NCI-H187 treated with DMSO at 0.1 percent for 48 hours (cell line): Measurements from ENCODE around the gene TMPRSS12.
"Not testable (repeated sequence)": the region's sequence is repeated elsewhere in the genome, so short reads cannot be mapped to it uniquely, and the experiment has no call there.

Source experiments
- DNase-seq: peaks from one replicate; lab custom pipeline; 2025; lab: John Stamatoyannopoulos, UW

Gene TMPRSS12, protein sequence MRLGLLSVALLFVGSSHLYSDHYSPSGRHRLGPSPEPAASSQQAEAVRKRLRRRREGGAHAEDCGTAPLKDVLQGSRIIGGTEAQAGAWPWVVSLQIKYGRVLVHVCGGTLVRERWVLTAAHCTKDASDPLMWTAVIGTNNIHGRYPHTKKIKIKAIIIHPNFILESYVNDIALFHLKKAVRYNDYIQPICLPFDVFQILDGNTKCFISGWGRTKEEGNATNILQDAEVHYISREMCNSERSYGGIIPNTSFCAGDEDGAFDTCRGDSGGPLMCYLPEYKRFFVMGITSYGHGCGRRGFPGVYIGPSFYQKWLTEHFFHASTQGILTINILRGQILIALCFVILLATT

DNA sequence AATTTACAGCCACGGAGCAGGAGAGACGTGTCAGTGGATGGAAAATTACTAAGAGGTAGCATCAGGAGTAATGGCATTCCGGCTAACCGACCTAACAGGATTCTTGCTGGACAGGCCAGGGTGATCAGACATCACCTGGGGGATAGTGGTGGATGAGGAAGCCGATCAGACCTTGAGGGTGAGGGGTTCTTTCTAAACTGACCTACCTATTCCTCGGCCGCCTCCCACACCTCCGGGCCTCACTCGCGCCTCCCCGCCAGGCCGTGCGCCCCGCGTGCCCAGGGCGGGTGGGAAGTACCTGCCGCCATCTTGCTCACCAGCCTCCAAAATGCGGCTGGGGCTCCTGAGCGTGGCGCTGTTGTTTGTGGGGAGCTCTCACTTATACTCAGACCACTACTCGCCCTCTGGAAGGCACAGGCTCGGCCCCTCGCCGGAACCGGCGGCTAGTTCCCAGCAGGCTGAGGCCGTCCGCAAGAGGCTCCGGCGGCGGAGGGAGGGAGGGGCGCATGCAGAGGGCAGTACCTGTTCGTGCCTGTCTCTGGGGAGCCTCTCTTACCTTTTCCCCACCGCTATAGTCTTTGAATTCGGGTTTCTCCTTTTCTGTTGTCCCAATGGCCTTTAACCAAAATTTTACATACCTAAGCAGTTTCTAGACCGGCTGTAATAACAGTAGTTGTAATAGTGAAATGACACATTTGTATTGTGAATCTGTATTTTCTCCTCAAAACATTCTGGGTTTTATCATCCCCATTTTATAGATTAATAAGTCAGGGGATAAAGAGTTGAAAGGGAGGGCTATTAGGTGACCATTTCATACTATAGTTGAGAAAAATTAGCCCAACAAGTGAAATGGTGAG, at the start of gene TMPRSS12:
Gene TMPRSS12, plus strand, starts transcription at position 290 of the 857 bp plus-strand sequence. Its CDS starts 39 bp downstream, at position 329.
- no peak for DNase-seq

DNA sequence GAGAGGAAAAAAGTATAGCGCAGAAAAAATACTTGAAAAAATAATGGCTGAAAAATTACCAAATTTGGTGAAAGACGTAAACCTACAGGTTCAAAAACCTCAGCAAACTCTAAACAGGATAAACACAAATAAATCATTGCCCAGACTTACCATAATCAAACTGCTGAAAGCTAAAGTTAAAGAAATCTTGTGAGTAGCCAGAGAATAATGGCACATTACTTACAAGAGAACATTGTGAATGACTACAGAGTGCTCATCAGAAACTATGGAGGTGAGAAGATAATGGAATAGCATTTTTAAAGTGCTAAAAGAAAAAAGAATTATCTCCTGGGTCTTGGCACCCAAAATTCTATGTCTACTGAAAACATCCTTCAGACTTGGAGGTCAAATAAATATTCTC, 42.8 kb upstream of the TMPRSS12 start:
- no peak for DNase-seq

DNA sequence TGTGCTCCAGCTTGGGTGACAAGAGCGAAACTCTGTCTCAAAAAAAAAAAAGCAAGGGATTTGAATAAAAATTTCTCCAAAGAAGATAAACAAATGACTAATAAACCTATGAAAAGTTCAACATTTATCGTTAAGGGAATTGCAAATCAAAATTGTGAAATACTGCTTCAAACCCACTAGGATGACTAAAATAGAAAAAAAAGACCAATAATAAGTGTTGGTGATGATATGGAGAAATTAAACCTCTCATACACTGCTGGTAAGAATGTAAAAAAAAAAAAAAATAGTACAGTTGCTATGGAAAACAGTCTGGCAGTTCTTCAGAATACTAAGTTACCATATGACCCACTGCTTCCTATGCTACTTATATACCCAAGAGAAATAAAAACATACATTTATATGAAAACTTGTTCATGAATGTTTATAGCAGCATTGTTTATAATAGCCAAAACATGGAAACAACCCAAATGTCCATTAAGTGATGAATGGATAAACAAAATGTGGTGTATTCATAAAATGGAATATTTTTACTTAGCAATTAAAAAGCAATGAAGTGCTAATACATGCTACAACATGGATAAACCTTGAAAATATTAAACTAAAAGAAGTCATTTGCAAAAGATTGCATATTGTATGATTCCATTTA, 39.4 kb upstream of the TMPRSS12 start:
- no peak for DNase-seq

DNA sequence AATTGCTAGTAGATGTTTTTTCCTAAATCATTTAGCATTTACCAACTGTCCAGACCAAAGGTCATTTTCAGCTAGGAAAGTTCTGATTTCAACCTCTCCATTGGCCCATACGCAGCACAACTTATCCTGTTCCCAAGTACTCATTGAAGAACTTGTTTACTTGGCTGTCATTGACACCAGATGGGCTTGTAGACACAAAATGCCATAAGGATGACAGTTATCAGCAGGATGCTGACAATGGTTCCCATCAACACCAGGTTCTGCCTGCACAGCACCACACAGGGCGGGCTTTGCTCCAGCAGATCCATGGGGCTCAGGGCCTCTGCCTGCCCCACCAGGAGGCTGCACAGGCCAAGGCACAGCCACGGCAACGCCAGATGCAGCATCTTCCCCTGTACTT, 36.5 kb upstream of the TMPRSS12 start:
- no peak for DNase-seq

DNA sequence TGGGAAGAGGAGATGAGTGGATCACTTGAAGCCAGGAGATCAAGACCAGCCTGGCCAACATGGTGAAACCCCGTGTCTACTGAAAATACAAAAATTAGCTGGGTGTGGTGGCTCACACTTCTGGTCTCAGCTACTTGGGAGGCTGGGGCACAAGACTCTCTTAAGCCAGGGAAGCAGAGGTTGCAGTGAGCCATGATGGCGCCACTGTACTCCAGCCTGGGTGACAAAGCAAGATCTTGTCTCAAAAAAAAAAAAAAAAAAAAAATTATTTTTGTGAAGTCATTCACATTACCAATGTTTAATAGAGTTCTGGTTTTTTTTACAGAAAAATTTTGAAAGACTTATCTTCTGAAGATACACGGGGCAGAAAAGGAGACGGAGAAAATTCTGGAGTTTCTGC, 33.6 kb upstream of the TMPRSS12 start:
- not testable (repeated sequence) for DNase-seq

DNA sequence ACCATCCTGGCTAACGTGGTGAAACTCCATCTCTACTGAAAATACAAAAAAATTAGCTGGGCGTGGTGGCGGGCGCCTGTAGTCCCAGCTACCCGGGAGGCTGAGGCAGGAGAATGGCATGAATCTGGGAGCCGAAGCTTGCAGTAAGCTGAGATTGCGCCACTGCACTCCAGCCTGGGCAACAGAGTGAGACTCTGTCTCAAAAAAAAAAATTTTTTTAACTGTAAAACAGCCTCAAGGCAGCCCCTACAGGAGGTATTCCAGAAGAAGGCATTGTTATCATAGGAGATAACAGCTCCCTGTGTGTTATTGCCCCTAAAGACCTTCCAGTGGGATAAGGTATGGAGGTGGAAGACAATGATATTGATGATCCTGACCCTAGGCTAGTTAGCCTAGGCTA, 27.8 kb upstream of the TMPRSS12 start:
- not testable (repeated sequence) for DNase-seq

DNA sequence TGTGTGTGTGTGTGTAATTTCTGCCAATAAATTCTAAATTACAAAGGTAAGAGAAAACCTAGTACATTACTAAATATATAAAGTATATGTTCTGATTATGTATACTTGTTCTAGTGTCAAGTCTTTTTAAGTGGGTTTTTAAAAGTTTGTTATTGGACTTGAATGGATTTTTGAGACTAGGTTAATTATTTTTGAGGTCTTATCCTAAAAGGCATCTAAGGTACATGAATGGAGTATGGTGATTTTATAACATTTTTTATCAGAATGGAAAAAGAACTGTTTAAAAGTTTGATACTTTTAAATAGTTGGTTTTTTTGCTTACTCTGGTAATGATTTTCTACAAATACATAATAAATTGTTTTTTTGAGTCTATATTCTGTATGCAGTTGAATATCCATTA, 22.5 kb upstream of the TMPRSS12 start:
- DNase-seq, result no peak

DNA sequence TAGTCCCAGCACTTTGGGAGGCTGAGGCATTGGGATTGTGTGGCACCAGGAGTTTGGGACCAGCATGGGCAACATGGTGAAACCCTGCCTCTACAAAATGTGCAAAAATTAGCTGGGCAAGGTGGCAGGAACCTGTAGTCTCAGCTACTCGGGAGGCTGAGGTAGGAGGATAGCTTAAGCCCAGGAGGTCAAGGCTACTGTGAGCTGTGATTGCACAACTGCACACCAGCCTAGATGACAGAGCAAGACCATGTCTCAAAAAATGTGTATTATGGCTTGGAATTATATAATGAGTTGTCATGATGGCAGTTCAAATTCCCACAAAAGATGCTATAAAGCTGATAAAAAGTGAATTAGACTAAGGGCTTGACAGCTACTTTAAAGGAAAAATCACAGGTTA, 20.6 kb upstream of the TMPRSS12 start:
- DNase-seq, result no peak

DNA sequence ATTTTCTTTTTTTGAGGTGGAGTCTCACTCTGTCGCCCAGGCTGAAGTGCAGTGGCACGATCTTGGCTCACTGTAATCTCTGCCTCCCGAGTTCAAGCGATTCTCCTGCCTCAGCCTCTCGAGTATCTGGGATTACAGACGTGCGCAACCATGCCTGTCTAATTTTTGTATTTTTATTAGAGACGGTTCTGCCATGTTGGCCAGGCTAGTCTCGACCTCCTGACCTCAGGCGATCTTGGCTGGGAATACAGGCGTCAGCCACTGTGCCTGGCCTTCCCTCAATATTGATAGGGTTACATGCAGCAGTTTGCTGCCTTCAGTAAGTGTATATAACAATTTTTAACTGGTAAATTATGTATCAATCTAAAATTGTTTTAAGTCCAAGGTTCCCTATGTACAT, 19.0 kb upstream of the TMPRSS12 start:
- DNase-seq, result not testable (repeated sequence)

DNA sequence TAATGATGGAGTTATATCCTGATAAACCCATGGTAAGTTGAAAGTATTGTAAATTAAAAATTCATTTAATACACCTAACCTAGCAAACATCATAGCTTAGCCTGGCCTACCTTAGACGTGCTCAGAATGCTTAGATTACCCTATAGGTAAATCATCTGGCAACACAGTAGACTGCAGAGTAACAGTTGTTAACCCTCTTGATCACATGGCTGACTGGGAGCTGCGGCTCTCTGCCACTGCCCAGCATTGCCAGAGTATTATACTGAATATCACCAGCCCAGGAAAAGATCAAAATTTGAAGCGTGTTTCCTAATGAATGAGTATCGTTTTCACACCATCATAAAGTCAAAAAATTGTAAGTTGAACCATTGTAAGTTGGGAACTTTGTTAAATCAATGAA, 17.8 kb upstream of the TMPRSS12 start:
- DNase-seq, result no peak

DNA sequence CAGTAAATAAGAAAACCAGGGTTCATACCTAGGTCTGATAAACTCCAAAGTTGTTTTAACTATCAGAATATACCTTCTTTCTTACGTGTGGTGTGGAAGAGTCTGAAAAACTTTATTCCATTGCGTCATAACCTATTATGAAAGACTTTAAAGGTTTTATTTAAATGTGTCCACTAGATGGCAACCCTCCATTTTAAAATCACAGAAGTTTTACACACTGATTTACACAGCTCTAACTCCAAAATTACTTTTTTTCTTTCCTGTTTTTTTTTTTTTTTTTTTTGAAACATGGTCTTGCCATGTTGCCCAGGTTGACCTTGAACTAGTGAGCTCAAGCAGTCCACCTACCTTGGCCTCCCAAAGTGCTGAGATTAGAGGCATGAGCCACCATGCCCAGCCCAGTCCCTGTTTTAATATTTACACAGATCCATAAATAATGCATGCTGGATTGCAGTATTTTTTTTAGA, 17.3 kb upstream of the TMPRSS12 start:
- no peak for DNase-seq

DNA sequence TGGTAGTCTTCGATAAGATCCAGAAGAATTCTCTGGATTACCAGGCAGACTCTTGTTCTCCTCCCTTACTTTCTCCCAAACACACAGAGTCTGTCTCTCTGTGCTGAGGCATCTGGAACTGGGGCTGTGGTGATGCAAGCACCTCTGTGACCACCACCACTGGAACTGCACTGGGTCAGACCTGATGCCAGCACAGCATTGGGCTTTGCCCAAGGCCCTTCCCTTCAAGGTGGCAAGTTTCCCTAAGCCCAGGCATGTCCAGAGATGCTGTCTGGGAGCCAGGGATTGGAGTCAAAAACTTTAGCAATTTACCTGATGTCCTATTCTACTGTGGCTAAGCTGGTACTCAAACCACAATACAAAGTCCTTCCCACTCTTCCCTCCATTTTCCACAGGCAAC, 14.6 kb upstream of the TMPRSS12 start:
- DNase-seq, result no peak

DNA sequence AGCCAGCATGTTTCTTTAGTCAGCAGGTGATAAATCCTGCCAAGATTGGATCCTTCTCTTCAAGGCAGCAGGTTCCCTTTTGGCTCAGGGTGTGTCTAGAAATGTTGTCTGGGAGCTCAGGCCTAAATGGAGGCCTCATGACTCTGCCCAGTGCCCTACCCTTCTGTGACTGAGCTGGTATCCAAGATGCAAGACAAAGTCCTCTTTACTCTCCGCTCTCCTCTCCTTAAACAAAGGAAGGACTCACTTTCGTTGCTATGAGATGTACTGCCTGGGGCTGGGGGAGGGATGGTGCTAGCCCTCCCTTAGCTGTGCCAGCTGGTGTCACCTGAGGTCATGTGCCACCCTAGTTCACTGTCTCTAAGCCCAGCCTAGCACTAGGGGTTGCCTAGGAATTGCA, 13.8 kb upstream of the TMPRSS12 start:
- no peak for DNase-seq

DNA sequence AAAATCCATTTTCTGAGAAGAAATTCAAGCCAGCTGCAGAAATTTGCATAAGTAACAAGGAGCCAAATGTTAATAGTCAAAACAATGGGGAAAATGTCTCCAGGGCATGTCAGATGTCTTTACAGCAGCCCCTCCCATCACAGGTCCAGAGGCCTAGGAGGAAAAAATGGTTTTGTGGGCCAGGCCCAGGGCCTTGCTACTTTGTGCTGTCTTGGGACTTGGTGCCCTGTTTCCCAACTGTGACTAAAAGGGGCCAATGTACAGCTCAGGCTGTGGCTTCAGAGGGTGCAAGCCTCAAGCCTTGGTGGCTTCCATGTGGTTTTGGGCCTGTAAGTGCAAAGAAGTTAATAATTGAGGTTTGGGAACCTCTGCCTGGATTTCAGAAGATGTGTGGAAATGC, 8.9 kb upstream of the TMPRSS12 start:
- DNase-seq, result not testable (repeated sequence)

DNA sequence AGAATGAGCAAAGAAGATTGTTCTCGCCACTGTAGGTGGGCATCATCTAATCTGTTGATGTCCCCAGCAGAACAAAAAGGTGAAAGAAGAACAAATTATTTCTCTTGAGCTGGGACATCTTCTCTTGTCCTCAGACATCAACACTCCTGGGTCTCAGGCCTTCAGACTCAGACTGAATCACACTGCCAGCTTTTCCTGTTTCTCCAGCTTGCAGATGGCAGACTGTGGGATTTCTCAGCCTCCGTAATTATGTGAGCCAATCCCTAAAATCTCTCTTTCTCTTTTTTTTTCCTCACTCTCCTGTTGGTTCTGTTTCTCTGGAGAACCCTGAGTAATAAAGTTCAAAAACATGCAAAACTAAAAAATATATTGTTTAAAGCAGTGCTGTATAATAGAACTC, 3.7 kb upstream of the TMPRSS12 start:
- DNase-seq, result no peak

DNA sequence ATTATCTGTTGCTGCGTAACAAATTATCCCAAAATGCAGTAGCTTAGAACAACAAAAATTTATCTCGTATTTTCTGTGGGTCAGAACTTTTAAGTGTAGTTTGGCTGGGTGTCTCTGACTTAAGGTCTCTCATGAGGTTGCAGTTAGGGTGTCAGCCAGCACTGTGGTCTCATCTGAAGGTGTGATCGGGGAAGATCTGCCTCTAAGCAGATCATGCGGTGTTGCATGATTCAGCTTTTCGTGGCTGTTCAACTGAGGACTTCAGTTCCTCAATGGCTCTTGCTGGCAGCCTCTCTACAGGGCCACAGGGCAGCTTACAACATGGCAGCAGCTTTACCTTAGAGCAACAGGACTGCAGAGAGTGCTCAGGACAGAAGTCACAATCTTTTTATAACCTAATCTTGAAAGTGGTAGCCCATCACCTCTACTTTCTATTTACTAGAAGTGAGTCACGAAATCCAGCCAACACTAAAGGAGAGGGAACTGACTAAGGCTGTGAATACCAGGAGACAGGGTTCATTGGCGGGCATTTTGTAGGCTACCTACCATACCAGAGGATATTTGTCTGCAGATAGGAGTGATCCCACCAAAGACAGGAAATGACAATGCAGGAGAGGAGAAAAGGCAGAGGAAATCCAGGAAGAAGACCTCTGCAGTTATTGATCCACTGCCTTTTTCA, 1.8 kb upstream of the TMPRSS12 start:
- no peak for DNase-seq

DNA sequence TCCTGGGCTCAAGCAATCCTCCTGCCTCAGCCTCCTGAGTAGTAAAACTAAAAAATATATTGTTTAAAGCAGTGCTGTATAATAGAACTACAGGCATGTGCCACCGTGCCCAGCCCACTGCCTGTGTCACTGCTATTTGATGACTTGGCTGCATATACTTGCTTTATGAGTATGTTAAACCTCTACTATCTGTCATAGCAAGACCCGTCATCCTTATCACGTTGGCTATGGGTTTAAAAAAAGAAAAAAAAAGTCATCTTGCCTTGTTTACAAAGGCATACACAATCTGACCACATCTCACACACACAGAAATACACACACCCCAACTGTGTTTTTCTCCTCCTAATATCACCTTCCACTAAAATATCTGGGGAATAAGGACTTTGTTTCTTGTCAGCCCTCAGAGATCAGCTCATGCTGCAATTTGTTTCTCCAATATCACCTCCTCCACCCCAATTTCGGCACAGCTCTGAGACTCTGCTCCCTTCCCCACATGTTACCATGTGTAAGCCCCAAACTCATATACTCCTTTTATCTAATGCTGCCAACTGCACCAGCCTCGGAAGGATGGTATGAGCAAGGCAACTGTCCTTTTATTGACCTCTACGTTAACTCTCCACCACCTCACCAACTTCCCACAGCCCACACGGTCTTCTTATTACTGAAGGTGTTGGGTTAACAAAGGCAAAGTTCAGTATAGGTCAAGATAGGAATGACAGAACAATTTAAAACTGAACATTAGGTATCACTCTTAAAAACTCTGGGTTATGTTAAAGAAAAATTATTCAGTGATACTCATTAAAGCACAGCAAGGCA, 802 bp upstream of the TMPRSS12 start:
- DNase-seq, result no peak

DNA sequence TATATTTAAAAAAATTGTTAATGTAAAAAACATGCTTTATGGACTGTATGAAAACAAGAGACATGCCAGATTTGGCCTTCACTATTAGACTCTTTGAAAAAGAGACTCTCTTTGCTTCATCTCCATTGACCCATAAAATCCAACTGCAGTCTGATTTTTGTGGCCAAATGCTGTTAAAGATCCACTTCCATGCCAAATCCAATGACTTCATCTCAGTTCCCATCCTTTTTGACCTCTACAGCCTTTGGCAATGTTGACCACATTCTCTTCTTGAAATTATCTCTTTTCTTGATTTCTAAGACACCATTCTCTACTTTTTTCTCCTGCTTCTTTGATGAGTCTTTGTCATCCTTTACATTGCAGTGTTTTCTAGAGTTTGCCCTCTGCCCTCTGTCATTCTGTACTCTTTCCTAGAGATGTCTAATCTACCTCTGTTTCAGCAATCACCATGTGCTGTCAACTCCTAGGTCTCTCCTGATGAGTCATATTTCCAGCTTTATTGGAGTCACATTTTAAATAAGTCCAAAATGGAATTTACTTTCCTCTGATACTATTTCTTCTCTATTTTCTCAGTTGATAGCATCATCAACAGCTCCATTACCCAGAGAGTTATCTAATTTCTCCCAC, 2.4 kb downstream of the TMPRSS12 start:
- DNase-seq, result no peak

DNA sequence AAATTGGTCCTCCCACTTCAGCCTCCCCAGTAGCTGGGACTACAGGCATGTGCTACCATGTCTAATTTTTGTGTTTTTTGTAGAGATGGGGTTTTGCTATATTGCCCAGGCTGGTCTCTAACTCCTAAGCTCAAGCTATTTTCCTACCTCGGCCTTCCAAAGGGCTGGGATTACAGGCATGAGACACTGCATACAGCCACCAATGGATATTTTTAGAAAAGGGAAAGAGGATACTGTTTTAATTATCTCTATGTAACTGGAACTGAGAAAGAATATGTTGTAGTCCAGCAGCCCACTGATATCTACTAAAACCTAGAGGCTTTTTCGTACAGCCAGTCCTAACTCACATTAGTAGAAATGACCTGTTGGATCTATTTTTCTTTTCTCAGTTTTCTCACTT, 6.2 kb downstream of the TMPRSS12 start:
- DNase-seq, result no peak

DNA sequence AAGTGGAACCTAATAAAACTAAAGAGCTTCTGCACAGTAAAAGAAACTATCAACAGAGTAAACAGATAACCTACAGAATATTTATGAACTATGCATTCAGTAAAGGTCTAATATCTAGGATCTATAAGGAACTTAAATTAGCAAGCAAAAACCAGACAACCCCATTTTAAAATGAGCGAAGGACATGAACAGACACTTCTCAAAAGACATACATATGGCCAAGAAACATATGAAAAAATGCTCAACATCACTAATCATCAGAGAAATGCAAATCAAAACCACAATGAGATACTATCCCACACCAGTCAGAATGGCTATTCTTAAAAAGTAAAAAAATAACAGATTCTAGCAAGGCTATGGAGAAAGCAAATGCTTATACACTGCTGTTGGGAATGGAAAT, 12.5 kb downstream of the TMPRSS12 start:
- not testable (repeated sequence) for DNase-seq

DNA sequence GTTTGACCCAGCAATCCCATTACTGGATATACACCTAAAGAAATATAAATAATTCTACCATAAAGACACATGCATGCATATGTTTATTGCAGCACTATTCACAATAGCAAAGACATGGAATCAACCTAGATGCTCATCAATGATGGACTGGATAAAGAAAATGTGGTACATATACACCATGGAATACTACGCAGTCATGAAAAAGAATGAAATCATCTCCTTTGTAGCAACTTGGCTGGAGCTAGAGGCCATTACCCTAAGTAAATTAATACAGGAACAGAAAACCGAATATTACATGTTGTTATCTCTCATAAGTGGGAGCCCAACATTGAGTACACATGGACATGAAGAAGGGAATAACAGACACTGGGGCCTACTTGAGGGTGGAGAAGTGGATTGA, 13.0 kb downstream of the TMPRSS12 start:
- not testable (repeated sequence) for DNase-seq
